M059J (cell line): ENCODE measurements around the gene PRPF8. TPM values are rescaled to one million over a fixed set of nuclear protein-coding genes. Genes with fewer than 3 reads are reported as not detected.
"Not testable (repeated sequence)": the region's sequence is repeated elsewhere in the genome, so short reads cannot be mapped to it uniquely, and the experiment has no call there.

Experiments used
- DNase-seq: peaks from one replicate; pipeline ENCODE4 v3.0.0-alpha.2; 2012; ENCODE audit warnings: low read depth
- total RNA-seq: library from RNA; depleted of rRNA; stranded (reverse); fragments of >200 nt; shearing (Covaris generic); gene quantifications from 2 replicates; pipeline ENCODE4 v1.2.3, GENCODE V29; 2014; rRNA removed

Gene PRPF8
- total RNA-seq: 52.3 and 92.8 TPM in 2 replicates

- DNase-seq: peak; percentile 95
These were observed at the start of gene PRPF8 for GRCh38 chr17:1684378-1685189. Gene PRPF8 (minus strand): TSS chr17:1684867. CDS start chr17:1684571, 296 bp downstream.

- no peak for DNase-seq
These were observed 49.1 kb upstream of the PRPF8 start for GRCh38 chr17:1733759-1734158.

GRCh38 chr17:1732833-1733321 is 48.2 kb upstream of the PRPF8 start:
- DNase-seq: no peak

- DNase-seq: no peak
These were observed 47.7 kb upstream of the PRPF8 start for GRCh38 chr17:1732241-1732832.

- no peak for DNase-seq
These were observed 46.5 kb upstream of the PRPF8 start for GRCh38 chr17:1731194-1731506.

GRCh38 chr17:1730326-1731193 is 45.9 kb upstream of the PRPF8 start:
- DNase-seq: peak; percentile 46

- DNase-seq: no peak
These were observed 45.3 kb upstream of the PRPF8 start for GRCh38 chr17:1729966-1730325.

GRCh38 chr17:1727876-1728630 is 43.4 kb upstream of the PRPF8 start:
- DNase-seq: no peak

GRCh38 chr17:1727258-1727789 is 42.7 kb upstream of the PRPF8 start:
- DNase-seq: no peak

GRCh38 chr17:1726626-1727257 is 42.1 kb upstream of the PRPF8 start:
- no peak for DNase-seq

GRCh38 chr17:1725642-1726511 is 41.2 kb upstream of the PRPF8 start:
- no peak for DNase-seq

- no peak for DNase-seq
These were observed 40.4 kb upstream of the PRPF8 start for GRCh38 chr17:1724869-1725641.

- peak; percentile 72 for DNase-seq
These were observed 39.7 kb upstream of the PRPF8 start, which contains the start of gene WDR81 for GRCh38 chr17:1724351-1724868. Gene WDR81 (plus strand): TSS chr17:1724704. CDS start chr17:1724960, 256 bp downstream.

- not testable (repeated sequence) for DNase-seq
These were observed 37.4 kb upstream of the PRPF8 start for GRCh38 chr17:1722022-1722421.

- DNase-seq: peak; percentile 52
These were observed 36.3 kb upstream of the PRPF8 start for GRCh38 chr17:1720856-1721386.

GRCh38 chr17:1718362-1719165 is 33.9 kb upstream of the PRPF8 start:
- no peak for DNase-seq

- peak; percentile 99 for DNase-seq
These were observed 32.4 kb upstream of the PRPF8 start for GRCh38 chr17:1716912-1717695.
